ENCODE results near the gene PHYHIPL.

Gene PHYHIPL

DNA sequence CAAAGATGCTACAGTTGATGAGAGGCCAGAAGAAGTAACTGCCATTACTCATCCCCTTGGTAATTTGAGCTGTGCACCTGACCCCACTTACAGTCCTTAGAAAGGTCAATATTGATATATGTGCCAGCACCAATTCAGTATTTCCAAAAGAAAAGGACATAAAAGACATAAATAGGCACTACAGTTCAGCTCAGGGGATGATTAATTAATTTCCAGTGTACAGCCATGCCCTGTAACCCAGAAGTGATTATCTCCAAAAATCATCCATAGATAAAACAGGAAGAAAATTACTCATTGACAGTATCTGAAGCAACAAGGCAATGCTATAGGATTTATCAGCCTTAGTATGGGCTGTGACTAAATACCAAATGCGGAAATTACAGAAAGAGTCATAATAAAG lies 82.4 kb downstream of the PHYHIPL start:
- DNase-seq, result peak; percentile 44

DNA sequence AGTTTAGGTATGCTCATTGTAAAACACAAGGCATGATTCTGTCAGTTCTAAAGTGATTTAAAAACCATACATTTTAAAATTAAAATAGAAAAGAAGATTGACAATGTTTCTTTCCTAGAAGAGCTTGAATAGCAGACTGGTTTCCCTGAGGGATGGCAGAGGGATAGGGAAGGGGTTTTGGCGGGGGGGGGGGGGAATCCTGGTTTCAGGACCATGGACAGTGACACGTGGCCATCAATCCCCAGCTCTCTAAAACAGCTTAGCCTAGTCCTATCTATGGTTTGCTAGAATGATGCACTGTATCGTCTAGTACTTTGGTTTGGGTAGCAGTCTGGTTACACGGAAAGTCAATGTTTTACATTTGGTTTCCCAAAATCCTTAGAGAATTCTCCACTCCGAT lies 88.7 kb downstream of the PHYHIPL start:
- no peak for DNase-seq

GRCh38 chr10:59266321-59266720 lies 89.9 kb downstream of the PHYHIPL start:
- DNase-seq, result no peak

- no peak for DNase-seq
Measured at GRCh38 chr10:59268460-59268859, 92.0 kb downstream of the PHYHIPL start.

GRCh38 chr10:59269651-59270050 lies 93.2 kb downstream of the PHYHIPL start:
- no peak for DNase-seq

GRCh38 chr10:59270492-59270891 lies 94.0 kb downstream of the PHYHIPL start:
- DNase-seq, result no peak

DNA sequence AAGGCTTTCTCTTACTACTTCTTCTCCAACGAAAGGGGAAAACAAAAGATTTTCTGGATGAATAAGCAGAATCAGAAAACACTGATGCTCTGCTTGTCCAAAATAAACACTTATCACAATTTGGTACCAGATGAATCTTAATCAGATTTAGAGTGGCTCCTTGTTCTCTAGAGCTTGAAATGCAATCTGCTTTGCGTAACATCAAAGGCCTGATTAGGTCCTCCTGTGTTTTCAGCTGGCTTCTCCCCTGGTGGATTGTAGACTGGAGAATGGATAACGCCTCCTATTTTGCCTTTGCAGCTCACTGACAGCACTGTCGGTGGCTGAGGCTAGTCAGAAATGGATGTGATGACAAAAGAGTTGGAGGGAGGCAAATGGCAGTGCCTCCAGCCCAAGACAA lies 94.7 kb downstream of the PHYHIPL start:
- DNase-seq, result no peak

DNA sequence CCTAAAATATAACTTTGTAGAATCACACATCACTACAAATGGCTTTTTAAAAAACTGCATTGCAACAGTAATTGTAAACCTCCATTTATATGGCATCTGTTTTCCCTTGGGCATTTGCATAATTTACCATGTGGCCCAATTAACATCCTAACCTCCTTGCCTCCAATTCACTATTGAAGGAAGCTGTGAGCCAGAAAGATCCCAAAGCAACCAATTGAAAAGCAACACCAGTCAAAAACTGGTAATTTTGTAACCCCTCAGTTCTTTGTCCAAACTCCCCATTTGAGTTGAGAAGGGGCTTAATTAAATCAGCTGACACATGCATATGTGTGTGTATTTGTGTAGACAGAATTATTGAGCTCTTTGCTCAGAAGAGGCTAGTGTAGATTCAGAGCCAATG lies 95.6 kb downstream of the PHYHIPL start:
- DNase-seq, result no peak

GRCh38 chr10:59273445-59273844 lies 97.0 kb downstream of the PHYHIPL start:
- DNase-seq, result no peak

DNA sequence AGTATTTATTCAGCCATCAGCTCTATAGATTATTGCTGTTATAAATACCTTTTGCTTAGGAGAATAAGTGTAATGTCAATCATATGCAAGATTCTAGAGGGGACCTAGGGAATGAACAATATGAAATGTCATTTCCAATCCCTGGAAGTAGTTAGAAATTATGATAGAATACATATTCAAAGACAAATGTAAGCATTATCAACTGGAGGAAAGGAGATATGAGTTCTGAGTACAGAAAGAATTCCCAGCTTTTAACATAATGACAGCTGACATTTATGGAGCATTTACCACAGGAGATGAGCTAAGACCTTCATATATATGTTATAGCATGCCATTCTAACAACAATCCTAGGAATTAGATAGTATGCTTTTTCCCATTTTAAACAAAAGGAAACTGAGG lies 99.7 kb downstream of the PHYHIPL start:
- no peak for DNase-seq

GRCh38 chr10:59276919-59277318 lies 100.5 kb downstream of the PHYHIPL start:
- DNase-seq, result no peak

- no peak for DNase-seq
Measured at GRCh38 chr10:59279476-59279875, 103.0 kb downstream of the PHYHIPL start.

- DNase-seq, result no peak
Measured at GRCh38 chr10:59279991-59280505, 103.6 kb downstream of the PHYHIPL start.

GRCh38 chr10:59281861-59282260 lies 105.4 kb downstream of the PHYHIPL start:
- no peak for DNase-seq

GRCh38 chr10:59283456-59284091 lies 107.1 kb downstream of the PHYHIPL start:
- DNase-seq, result no peak

DNA sequence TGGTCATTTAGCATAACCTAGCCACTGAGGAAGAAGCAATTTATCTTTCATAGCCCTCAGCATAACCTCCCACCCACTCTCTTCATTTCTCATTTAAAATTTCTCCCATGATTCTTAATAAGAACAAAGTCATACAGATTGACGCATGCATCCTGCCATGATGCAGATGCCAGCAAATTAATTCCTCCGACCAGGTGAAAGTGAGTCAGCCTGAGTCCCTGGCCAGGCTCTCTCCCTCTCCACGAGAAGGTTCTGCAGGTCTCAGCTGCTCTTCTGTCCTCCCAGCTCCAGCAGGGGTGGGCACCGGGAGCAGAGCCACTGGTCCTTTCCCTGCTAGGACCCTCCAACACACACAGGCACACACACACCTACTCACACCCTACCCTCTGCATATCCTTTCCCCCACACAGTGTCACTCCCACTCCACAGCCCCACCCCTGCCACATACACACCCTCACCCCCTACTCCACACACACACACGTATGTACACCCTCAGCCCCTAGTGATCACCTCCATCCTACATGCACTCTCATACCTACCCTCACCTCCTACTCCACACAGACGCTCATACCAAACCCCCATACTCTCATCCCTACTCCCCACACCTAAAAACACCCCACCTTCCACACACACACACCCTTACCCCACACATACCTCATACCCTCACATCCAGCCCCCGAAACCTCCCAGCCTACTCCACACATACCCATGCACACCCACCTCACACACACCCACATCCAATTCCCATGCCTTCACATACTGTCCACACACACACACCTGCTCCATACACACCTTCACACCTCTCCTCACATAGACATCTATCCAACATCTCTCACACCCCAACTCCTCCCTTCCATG lies 107.9 kb downstream of the PHYHIPL start:
- DNase-seq, result no peak

GRCh38 chr10:59285073-59285472 lies 108.6 kb downstream of the PHYHIPL start:
- no peak for DNase-seq

GRCh38 chr10:59285848-59286247 lies 109.4 kb downstream of the PHYHIPL start:
- no peak for DNase-seq

GRCh38 chr10:59287587-59288255 lies 111.3 kb downstream of the PHYHIPL start:
- DNase-seq, result no peak

DNA sequence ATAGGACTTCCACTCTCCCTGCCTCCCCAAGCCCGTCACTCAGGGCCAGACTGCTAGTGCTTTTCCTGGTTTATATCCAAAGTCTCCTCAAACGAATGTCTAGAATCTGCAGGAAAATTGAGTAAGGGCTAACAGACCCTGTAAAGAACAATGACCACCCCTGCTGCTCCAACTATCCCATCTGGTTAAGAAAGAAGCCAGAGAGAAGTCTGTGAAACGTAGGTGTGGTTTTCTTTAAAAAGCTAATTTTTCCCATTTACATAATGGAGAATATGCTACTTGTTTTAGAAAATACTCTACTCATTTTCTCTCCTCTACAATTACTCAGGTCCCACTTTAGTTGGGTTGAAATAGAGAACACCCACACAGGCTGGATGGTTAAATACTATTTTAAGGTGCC lies 113.4 kb downstream of the PHYHIPL start:
- no peak for DNase-seq

DNA sequence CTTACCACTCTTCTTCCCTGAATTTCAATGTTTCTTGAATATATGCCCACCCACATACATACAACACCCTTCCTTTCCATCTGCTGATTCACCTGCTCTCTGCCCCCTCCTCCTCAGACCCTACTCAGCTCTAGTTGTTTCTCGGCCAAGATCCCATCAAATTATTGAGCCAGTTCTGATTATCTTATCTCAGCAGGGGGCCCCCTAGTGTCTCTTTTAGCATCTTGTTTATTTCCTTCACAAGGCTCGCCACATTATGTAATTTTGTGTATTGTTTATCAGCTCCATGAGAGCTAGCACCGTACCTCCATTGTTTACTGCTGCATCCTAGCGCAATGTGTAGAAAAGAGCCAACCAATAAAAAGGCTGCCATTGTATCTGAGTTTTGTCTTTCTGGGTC lies 114.0 kb downstream of the PHYHIPL start:
- DNase-seq, result no peak

Data from SHP77 treated with DMSO at 0.1 percent for 48 hours (cell line).